Midbrain (tissue), 1 donor: ENCODE data around the gene ZAP70.

Experiments used
- DNase-seq: peaks from one replicate; lab custom pipeline; 2025; lab: John Stamatoyannopoulos, UW

The ZAP70 gene

DNA sequence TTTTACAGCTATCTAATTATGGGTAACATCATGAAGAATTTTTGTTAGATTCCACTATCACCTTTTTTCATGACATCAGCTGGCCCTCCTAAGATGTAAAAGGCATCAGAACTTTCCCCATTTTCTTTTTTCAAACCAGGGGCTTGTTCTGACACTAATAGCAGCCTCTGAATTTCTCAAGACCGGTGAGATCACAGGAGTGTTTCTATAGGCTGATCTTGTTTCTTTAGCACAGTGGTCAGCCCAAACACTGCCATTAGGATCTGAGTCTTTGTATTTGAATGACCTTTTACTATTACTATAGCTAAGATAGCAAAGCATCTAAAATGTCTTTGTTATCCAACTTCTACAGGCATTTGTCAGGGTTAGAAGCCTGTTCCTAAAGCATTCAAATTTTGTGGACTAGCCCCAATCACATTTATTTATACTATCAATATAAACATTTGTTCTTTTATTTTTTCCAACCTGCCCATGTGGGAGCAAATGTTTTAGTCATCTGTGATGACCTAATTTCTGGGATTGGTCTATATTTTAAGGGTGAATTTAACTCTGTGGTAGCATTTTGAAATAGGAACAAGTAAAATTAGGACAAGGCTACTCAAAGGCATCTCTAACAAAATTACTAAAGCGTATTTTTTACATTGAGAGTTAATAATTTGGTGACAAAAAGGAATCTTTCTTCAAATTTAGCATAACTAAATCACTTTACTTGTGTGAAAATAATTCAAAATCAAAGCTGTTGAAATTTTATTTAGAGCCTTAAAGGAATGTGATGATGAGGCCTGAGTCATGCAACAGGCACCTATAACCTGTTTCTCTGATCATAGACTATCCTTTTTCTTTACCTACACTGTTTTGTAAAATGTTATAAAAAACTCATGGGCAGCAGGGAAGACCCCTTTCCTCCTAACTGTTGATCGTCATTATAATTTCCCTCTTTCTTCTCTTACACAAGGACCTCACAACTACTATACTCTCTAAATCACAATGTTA lies 39.3 kb downstream of the ZAP70 start:
- no peak for DNase-seq

DNA sequence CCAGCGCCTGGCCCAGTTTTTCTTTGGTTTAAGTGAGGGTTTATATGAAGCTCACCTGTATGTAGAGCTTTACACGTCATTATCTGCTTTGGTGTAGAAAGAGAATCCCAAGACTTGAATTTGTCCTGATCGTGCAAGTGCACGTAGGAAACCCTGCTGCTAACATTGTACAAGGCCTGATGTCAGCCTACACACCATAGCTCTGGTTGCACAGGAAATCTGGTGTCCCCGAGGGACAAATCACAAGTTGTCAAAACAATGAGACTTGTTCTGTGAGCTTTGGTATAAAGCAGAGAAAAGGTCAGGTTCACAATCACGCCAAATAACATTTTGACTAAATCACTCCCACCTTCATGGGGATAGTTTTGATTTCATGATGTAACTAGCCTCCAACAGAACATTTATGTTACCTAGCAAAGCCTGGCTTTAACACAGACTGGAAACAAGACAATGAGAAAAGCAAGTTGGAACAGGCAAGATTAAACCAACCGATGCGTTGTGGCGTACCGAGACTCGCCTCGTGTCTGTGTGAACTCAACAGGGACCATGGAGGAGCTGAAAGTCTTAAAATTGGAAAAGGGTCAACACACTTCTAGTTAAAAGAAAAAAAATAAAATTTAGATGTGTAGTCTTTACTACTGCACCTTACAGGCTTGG lies 41.4 kb downstream of the ZAP70 start:
- no peak for DNase-seq

DNA sequence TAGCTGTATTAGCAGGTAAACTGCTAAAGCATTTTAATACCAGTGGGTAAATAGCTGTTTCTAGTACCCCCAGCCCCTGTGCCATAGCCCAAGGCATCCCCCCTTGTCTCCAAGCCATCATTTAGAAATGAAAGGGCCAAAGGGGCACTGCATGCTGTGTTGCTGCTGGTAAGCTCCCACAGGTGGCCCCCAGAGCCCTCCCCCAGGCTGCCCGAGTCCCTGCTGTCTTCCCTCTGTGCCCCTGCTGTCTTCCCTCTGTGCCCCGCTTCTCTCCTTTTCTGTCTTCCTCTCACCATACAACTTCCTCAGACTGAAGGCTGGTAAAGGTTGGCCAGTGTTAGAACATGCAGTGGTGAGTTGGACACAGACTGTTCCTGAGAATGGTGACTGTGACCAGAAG lies 42.1 kb downstream of the ZAP70 start:
- no peak for DNase-seq

DNA sequence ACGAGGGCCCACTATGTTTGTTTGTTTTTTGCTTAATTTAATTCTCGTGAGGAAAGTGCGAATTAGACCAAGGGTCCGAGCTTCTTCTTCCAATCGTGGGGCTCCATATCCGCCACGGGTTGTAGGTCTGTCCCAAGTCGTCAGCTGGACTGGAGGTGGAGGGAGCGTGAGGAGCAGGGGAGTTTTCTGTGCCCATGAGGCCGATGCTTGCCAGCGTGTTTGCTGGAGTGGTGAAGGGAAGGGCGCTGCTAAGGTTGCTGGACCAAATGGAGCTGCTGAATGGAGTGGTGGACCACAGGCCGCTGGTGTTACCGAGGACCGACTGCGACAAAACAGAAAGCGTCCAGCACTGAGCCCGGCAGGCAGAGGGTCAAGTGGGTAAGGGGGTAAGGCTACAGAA lies 43.7 kb downstream of the ZAP70 start:
- no peak for DNase-seq

DNA sequence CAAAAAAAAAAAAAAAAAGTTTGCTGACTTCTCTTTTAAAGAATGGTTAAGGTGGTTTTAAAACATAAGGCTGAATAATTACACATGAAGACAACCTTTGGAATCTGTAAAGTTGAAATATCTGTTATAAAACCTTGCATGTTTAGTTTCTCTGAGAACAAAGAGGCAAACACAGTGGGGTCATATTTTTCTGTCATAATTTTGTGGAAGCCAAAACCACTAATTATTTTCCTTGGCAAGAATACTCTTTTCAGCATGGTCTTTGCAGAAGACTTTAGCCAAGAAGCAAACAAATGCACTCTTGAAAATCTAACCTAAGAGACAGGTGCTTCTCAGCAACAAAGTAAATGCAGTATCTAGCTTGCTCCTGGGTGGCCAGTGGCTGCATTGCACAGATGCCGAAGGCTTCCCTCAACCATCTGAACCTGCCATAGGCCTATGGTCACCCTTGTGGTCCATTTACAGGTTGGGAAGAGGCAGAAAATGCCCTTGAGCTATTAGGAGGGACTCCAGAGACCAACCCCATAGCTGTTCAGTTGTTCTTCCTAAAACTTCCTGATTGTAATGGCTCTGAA lies 44.8 kb downstream of the ZAP70 start:
- no peak for DNase-seq

DNA sequence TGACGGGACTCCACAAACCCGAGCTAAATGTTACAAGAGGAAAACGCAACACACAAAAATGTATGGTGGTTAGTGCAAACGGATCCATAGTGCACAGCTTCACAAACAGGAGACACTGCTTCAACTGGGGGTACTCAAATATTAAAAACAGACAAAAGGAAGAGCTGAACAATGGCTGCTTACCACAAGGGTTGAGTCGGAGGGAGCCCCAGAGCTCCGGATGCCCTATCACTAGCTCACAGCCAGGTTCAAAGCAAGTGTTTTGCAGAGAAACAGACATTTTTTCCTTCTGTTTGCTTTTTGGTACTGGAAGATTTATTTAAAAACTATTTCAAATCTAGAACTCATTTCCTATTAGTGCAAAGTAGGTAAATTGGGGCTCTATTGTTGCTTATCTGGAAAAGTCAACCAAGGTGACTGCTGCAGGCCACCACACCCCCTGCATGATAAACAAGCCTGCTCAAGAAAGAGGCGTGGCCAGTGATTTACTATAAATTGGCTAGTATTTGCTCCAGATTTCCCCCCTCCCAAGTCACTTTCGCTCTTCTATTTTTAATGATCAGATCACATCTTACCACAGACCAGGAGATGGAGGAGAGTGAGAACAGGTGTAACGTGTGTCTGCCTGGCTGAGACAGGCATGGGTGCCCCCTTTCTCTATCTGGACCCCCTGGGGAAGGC lies 46.5 kb downstream of the ZAP70 start:
- no peak for DNase-seq

DNA sequence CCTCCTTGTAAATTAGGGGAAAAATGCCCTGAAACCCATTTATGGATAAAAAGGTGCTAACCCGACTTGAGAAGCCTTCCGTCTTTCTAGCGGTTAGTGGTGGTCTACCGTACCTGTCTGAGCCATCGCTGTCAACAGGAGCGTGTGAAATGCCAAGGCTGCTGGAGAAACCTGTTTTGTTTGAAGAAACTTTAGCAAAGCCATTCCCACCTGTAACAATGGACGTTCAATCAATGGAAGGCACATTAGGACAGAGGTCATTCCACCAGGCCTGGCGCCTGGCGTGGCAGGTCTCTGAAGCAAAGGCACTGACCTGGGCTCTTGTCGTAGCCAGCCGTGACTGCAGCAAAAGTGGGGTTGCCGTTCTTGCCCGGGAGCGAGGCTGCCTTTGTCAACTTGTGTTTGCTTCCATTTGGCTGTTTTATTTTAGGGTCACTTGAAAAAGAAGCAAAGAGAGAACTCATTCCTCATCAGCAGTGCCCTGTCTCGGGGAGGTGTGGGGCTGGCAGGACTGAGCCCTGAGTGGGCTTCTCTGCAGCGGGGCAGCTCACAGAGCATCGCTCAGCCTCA lies 47.2 kb downstream of the ZAP70 start:
- no peak for DNase-seq

DNA sequence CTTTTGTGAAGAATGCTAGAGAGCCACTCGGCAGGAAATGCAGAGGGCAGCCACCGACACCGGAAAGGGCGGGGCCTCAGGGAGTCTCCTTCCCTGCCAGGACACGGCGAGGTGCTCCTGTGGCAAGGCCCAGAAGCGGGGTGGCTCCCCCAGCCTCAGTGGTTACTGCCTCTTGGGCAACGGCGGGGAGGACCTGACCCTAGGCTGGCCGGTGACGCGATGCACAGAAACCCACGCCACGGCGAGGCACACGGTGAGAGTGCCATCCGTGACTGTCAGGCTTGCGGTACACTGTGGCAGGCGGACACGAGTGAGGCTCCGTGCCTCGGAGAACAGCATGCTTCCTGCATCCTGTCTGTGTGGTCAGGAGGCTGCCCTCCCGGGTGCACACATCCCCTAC lies 47.8 kb downstream of the ZAP70 start:
- DNase-seq: no peak

DNA sequence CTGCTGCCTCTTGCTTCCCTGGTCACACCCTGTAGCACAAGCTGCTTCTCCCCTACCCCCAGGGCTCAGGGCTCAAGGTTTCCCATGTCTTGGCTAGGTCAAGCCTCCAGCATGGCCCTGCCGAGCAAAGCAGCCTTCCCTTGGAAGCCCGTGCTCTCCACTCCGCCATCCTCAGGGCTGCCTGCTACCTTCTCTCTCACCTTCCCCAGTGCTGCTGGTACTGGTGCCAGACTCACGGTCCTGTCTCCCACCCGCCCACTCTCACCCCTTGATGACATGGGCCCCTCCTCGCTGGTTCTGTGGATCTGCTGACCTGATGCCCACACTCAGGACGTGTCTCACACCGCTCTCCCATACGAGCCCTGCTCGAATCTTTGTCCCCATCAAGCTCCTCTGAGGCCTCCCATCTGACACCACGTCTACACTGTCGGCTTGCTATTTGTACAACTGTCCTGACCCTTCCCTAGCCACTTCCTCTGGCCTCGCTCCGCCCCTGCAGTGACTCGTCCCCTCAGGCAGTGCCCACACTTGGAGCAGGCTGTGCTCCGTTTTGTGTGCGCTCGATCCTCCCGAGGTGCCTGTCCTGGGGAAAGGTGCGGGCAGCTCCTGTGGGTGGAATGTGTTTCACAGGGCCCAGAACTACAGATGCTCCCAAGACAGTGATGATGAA lies 49.9 kb downstream of the ZAP70 start:
- DNase-seq: no peak

DNA sequence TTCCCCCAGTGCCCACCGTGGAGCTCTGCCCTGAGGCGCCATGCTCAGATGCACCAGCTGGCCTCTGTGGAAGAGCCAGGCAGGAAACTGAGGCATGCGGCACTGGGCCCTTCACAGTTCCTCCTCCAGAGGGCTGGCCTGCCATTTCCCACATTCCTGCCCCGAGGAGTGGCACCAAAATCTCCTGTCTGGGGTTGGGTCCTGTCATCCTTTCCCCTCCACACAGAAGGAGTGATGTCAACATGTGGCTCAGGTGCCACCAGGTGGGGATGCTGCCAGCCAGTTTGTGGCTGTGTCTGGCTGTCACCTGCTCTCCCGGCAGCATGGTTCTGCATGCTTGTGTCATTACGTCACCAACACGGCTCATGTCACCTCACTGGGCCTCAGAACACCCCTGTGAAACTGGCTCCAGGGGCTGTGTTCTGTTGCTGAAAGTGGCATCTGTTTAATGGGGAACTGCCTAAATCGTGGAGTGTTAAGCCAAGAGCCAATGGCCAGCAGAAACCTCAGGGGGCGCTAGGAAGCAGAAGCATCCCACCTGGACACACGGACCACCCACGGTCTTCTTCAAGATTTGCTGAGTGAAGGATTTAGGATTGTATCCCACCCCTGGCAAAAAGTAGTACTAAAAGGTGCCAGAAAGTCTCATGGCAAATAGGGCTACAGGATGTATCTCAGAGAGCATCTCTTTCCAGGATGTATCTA lies 51.3 kb downstream of the ZAP70 start:
- no peak for DNase-seq

DNA sequence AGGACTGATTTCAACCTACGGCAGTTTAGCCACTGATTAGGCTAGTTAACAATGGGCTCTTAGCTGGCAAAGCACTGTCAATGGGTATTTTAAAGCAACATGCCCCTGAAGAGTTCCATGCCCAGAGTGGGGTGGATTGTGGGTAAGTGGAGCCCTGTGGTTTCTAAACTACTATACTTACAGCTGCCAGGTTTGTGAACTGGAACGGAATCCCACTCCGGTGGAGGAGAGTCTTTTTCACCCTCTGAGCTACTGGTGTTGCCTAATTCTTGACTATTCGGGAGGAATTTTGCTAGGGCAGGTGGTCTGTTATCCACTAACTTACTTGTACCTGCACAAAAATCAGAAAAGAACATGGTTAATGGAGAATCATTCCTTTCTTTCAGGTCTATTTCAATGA lies 52.6 kb downstream of the ZAP70 start:
- no peak for DNase-seq

DNA sequence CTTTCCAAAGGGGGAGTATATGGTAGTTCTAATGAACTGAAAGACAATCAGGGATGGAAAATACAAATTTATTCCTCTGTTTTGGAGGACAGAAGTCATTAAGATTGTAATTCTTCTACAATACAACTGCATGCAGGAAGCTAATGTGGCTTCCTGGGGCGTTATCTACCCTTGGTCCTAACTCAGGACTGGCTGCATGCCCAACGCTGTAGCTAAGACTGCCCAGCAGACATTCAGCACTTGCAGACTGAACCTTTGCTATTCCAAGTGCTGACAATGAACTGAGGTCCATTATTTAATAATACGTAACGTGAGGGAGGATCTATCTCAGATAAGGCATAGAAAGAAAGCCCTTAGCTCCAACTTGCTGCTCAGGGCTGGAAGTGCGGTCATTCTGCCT lies 53.2 kb downstream of the ZAP70 start:
- DNase-seq: no peak

DNA sequence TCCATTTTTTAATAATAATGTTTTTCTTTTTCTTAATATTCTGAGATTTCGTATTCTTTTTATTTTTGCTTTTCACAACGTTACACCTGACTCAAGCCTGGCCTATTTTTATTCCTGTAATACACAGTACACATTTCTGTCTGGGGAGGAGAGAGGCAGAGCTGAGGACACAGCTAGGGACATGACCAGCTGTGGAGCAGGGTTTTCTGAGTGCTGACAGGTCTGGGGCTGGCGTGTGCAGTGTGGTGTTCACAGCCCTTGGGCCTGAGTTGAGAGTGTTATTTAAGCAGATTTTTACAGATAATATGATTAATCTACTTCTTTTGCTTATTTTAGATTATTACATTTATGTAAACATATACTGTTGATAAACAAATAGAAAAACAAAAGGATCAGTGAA lies 55.9 kb downstream of the ZAP70 start:
- DNase-seq: no peak

DNA sequence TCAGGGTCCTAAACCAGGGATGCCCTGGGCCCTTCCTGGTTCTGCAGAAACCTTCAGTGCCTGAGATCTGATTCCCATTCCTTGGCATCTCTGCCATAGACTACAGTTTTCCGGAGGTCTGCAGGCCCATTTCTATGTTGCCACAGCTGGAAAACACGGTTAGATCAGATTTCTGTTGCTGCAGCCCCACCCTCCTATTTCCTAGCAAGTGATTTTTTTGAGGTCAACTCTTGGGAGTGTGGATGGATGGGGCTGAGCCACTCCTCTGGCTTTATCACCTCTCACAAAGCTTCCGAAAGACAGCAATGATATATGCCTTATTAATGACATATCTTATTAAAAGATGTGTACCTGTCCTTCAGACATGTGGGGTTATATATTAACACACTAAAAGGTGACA lies 56.3 kb downstream of the ZAP70 start:
- DNase-seq: no peak

DNA sequence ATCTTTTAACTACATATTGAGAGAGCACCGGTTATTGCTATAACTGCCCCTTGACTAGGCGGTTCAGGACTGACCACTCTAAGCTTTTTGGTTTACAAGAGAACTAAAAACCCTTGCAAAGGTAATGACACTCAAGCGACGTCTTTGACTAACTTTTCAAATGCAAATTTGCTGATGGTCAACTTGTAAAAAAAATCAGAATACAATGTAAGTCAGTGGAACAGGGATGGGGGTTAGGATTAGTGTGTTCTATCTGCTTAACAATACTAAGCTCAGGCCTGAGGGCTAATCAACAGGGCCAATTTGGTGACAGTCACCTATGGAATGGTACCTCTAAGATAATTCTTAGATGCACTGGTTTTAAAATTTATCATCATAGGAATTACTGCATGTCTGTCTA lies 57.1 kb downstream of the ZAP70 start:
- no peak for DNase-seq

DNA sequence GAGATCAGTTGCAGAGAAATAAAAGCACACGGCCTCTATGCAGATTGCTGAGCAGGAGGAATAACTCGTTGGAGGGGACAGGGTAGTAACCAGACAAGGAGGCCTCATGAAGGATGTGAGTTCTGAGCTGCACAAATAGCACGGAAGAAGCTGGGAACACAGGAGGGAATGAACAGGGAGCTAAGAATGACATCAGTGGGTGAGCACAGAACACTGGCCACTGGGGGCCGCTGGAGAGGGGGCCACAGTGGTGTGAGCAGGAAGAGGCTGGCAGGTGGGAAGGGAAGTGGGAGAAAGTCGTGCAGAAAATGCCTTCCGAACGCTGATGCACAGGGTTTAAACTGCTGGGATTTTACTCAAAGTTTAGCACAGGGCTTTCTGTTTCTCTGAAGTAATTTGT lies 61.0 kb downstream of the ZAP70 start:
- no peak for DNase-seq

DNA sequence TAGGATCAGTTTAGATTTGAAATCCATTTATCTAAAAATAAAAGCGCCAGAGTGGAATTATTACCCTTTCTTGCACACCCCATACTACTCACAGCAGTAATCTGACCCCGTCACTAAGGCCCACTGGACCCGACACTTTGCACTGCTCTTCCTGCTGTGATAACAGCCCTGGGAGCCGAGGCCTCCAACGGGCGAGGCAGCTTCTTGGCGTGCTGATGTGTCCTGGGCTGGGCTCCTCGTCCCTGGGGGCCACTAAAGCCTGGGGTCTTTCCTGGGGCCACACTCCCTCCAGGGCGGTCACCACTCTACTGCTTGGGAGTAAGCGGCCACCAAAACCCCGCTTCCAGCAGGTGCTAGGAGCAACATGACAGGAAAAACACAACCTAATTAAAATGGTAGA lies 61.7 kb downstream of the ZAP70 start:
- no peak for DNase-seq

DNA sequence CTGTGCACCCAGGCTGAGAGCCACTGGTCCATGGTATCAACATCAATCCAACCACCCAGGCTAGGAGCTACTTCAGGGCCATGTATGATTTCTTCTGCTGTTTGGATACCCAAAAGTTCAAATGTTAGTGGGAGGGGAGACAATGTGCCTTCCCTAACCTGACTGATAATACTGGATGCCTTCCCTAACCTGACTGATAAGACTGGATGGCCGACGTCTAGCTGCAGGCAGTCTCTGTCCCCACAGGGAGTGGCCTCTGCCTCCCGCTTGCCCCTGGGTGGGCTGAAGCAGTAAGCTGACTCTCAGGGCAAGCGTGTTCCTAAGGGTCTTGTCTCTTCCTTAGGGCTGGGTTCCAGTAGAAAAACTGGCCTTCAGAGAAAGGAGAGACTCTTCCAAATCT lies 65.8 kb downstream of the ZAP70 start:
- DNase-seq: no peak

DNA sequence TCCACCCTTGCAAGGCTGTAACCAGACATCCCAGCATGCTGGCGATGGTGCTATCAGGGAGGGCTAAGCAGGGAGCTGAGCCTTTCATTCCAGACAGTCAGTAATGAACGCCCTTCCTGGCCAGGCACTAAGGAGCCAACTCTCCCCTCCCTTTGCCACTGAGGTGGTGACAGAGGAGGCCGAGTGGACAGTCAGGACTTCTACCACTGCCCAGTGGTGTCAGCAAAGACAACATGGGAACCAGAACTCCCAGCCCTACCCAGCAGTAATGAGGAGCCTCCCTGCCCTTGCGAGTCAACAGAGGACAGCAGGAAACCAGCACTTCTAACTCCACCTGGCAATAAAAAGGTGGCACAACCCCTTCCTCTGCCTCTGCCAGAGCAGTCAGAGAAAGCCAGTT lies 68.6 kb downstream of the ZAP70 start:
- no peak for DNase-seq

DNA sequence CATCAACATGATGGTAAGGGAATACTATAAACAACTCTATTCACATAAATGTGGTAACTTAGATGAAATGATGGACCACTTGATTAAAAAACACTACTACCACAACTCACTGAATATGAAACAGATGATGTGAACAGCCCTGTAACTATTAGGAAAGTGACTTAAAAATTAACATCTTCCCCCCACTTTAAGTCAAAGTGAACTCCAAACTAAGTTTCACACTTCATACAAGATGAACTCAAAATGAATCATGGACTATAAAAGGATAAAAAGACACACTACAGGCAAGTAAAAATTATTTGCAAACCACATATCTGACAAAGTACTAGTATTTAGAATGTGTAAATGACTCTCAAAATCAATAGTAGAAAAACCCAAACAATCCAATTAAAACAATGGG lies 71.6 kb downstream of the ZAP70 start:
- no peak for DNase-seq

DNA sequence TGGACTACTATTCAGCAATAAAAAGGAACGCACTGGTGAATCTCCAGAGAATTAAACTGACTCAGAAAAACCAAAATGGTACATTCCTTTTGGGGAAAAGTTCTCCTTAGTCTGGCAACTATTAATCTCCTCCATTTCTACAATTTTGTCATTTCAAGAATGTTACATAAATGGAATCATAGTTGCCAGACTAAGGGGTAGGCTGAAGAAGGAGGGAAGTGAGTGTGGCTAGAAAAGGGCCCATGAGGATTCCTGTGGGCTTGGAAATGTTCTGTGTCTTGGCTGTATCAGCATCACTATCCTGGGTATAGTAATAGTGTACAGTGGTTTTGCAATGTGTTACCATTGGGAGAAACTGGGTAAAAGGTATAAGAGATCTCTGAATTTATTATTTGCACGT lies 72.4 kb downstream of the ZAP70 start:
- DNase-seq: no peak
